Measurements from ENCODE around the gene ZNF526. TPM values are rescaled to one million over a fixed set of nuclear protein-coding genes. Genes with fewer than 3 reads are reported as not detected.

Gene ZNF526
- total RNA-seq, 1 experiment from 2014 or later, result 13.1 TPM

- no peaks in the 10 kb centered on the region for H3K9me3 ChIP-seq (ENCODE audit: control insufficient read depth in 1 of 2, insufficient read depth in 1 of 2, low read depth in 1 of 2, low read length in 2 of 2)
- no peak overlapping the region for H3K4me2 ChIP-seq (ENCODE audit: low read length)
- intact Hi-C loops (cut with micrococcal nuclease), result no loop called here
- H2AFZ ChIP-seq (ENCODE audit: low read depth, low read length, poor library complexity, severe bottlenecking), result no peak overlapping the region
- CTCF ChIA-PET, result no interaction called here
- no peak overlapping the region for H3K27ac ChIP-seq (ENCODE audit: low read depth, low read length)
- peaks cover 48% of the 10 kb centered on the region for H3K79me2 ChIP-seq (ENCODE audit: insufficient read depth, low read length)
- peaks cover 42 to 46% of the 10 kb centered on the region in 2 experiments; a peak in 3 of 4 replicates for H3K36me3 ChIP-seq (ENCODE audit: control insufficient read depth in 1 of 2, insufficient read depth in 2 of 2, low read length in 2 of 2)
- ATAC-seq, result no peak
- H3K4me3 ChIP-seq (replicated peaks in 1 of 2; ENCODE audit: low read depth in 1 of 2, low read length in 2 of 2), result no peak overlapping the region
- DNase-seq (ENCODE audit: low read depth, low spot score), result no peak
- no peaks in the 10 kb centered on the region for H3K27me3 ChIP-seq (ENCODE audit: insufficient read depth, low read length)
- no TSS peak for BruUV-seq (replicated peaks)
- H3K9ac ChIP-seq (ENCODE audit: low read length), result no peak overlapping the region
- RAD21 ChIA-PET (ENCODE audit: low non-redundant PET in 1 of 2, low total read pairs in 2 of 2, uncharacterized antibody in 2 of 2, unreplicated experiment in 2 of 2), result no interaction called here
- H3K9me2 ChIP-seq (ENCODE audit: insufficient read depth), result no peaks in the 10 kb centered on the region
- H4K20me1 ChIP-seq (ENCODE audit: insufficient read depth), result no peaks in the 10 kb centered on the region
- POLR2A ChIA-PET, result interaction anchor here (0.6 to 1.6 kb wide), 2 partner anchors 27 to 162 kb away, joined by 3 to 5 read pairs; no protein-coding TSS in a partner anchor
- TF ChIP-seq ZBTB33 (IDR thresholded peaks at IDR 0.05; ENCODE audit: extremely low read depth, insufficient replicate concordance, low read length) (no peak), ELF1 (IDR thresholded peaks at IDR 0.05; ENCODE audit: borderline replicate concordance, low read depth) (no peak), SP1 (IDR thresholded peaks at IDR 0.05; ENCODE audit: low read depth) (no peak), EZH2phosphoT487 (IDR thresholded peaks at IDR 0.05; ENCODE audit: borderline replicate concordance) (no peak), EZH2 (IDR thresholded peaks at IDR 0.05) (no peak), ATF3 (IDR thresholded peaks at IDR 0.05) (no peak), POLR2A (IDR thresholded peaks at IDR 0.05; ENCODE audit: borderline replicate concordance, extremely low read depth, insufficient read depth, insufficient read length) (no peak), ZNF274 (IDR thresholded peaks at IDR 0.05; ENCODE audit: low read depth, low read length) (no peak), EGR1 (IDR thresholded peaks at IDR 0.05; ENCODE audit: low read depth) (no peak)
- TF ChIP-seq, protein P1, sequence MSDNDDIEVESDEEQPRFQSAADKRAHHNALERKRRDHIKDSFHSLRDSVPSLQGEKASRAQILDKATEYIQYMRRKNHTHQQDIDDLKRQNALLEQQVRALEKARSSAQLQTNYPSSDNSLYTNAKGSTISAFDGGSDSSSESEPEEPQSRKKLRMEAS (IDR thresholded peaks at IDR 0.05), result no peak
- no peaks in the 10 kb centered on the region for H3K4me1 ChIP-seq (ENCODE audit: control insufficient read depth in 1 of 2, insufficient read depth in 2 of 2, low read length in 2 of 2)
Observed at GRCh38 chr19:42235181-42235580, 15.1 kb downstream of the ZNF526 start.
